ENCODE data around the gene PIK3AP1. TPM values are rescaled to one million over a fixed set of nuclear protein-coding genes. Genes with fewer than 3 reads are reported as not detected.
"Not testable (repeated sequence)": the region's sequence is repeated elsewhere in the genome, so short reads cannot be mapped to it uniquely, and the experiment has no call there.

Gene PIK3AP1
- total and polyA plus RNA-seq, 2 experiments from 2014 or later: not detected

- Histone ChIP-seq H3K4me1 (ENCODE audit: insufficient read depth) (peaks cover 5% of the 10 kb centered on the region; the same call in 1 of the 2 replicates), H3K4me2 (ENCODE audit: unreplicated experiment) (no peak overlapping the region), H3K4me3 (no peak overlapping the region), H3F3A (ENCODE audit: insufficient read depth) (no peaks in the 10 kb centered on the region), H3K9ac (no peak overlapping the region), H3K27ac (no peak overlapping the region), H2AFZ (no peak overlapping the region), H3K79me2 (ENCODE audit: insufficient read depth) (no peaks in the 10 kb centered on the region), H4K20me1 (ENCODE audit: insufficient read depth) (no peaks in the 10 kb centered on the region), H3K9me3 (ENCODE audit: low read depth) (no peaks in the 10 kb centered on the region), H3K27me3 (replicated peaks; ENCODE audit: insufficient read depth) (no peaks in the 10 kb centered on the region), H3K9me2 (ENCODE audit: insufficient read depth) (no peaks in the 10 kb centered on the region), H3K36me3 (ENCODE audit: low read depth) (no peaks in the 10 kb centered on the region)
- in situ Hi-C loops (cut with MboI): no loop called here
- DNase-seq: no peak
- 58% methylated on average over 4 of the region's 4 CpGs for WGBS, 2 experiments (ENCODE audit: low coverage in 1 of 2, low lambda C conversion rate in 2 of 2, missing lambda C conversion rate in 2 of 2)
- TF ChIP-seq EZH2 (IDR thresholded peaks at IDR 0.05; ENCODE audit: insufficient read depth, poor library complexity, severe bottlenecking): no peak
- no peak for TF ChIP-seq EZH2phosphoT487 (IDR thresholded peaks at IDR 0.05; ENCODE audit: insufficient read depth, low read depth)
These were observed 35.5 kb downstream of the PIK3AP1 start for GRCh38 chr10:96684826-96685225.

- DNase-seq: no peak
These were observed 36.6 kb downstream of the PIK3AP1 start for GRCh38 chr10:96683710-96684109.

GRCh38 chr10:96683065-96683464 is 37.2 kb downstream of the PIK3AP1 start:
- TF ChIP-seq EZH2phosphoT487 (IDR thresholded peaks at IDR 0.05; ENCODE audit: insufficient read depth, low read depth) (no peak), EZH2 (IDR thresholded peaks at IDR 0.05; ENCODE audit: insufficient read depth, poor library complexity, severe bottlenecking) (no peak)
- Histone ChIP-seq H3K79me2 (ENCODE audit: insufficient read depth) (no peaks in the 10 kb centered on the region), H3K9me2 (ENCODE audit: insufficient read depth) (no peaks in the 10 kb centered on the region), H3K4me1 (ENCODE audit: insufficient read depth) (peaks cover 5% of the 10 kb centered on the region; the same call in 1 of the 2 replicates), H3K36me3 (ENCODE audit: low read depth) (no peaks in the 10 kb centered on the region), H2AFZ (no peak overlapping the region), H3K9me3 (ENCODE audit: low read depth) (no peaks in the 10 kb centered on the region), H3K4me2 (ENCODE audit: unreplicated experiment) (peak overlapping the region; percentile 23), H3K4me3 (no peak overlapping the region), H3K27me3 (replicated peaks; ENCODE audit: insufficient read depth) (no peaks in the 10 kb centered on the region), H3F3A (ENCODE audit: insufficient read depth) (no peaks in the 10 kb centered on the region), H3K27ac (no peak overlapping the region), H4K20me1 (ENCODE audit: insufficient read depth) (no peaks in the 10 kb centered on the region), H3K9ac (no peak overlapping the region)
- WGBS, 2 experiments (ENCODE audit: low coverage in 1 of 2, low lambda C conversion rate in 2 of 2, missing lambda C conversion rate in 2 of 2): 61 to 72% methylated on average over 2 of the region's 2 CpGs
- in situ Hi-C loops (cut with MboI): no loop called here
- DNase-seq: peak; percentile 65

More at GRCh38 chr10:96683710-96684109, 36.6 kb downstream of the PIK3AP1 start:
- Histone ChIP-seq H3K9me3 (ENCODE audit: low read depth) (no peaks in the 10 kb centered on the region), H3K4me3 (no peak overlapping the region), H2AFZ (no peak overlapping the region), H3K4me1 (ENCODE audit: insufficient read depth) (peaks cover 5% of the 10 kb centered on the region; the same call in 1 of the 2 replicates), H3K27ac (no peak overlapping the region), H4K20me1 (ENCODE audit: insufficient read depth) (no peaks in the 10 kb centered on the region), H3K27me3 (replicated peaks; ENCODE audit: insufficient read depth) (no peaks in the 10 kb centered on the region), H3K9ac (no peak overlapping the region), H3K9me2 (ENCODE audit: insufficient read depth) (no peaks in the 10 kb centered on the region), H3K79me2 (ENCODE audit: insufficient read depth) (no peaks in the 10 kb centered on the region), H3K36me3 (ENCODE audit: low read depth) (no peaks in the 10 kb centered on the region), H3F3A (ENCODE audit: insufficient read depth) (no peaks in the 10 kb centered on the region), H3K4me2 (ENCODE audit: unreplicated experiment) (no peak overlapping the region)
- in situ Hi-C loops (cut with MboI): no loop called here
- TF ChIP-seq EZH2 (IDR thresholded peaks at IDR 0.05; ENCODE audit: insufficient read depth, poor library complexity, severe bottlenecking): no peak
- no peak for TF ChIP-seq EZH2phosphoT487 (IDR thresholded peaks at IDR 0.05; ENCODE audit: insufficient read depth, low read depth)
- 18 to 26% methylated on average over 2 of the region's 2 CpGs for whole genome bisulfite sequencing, 2 experiments (ENCODE audit: low coverage in 1 of 2, low lambda C conversion rate in 2 of 2, missing lambda C conversion rate in 2 of 2)

GRCh38 chr10:96681524-96681923 is 38.8 kb downstream of the PIK3AP1 start:
- TF ChIP-seq EZH2 (IDR thresholded peaks at IDR 0.05; ENCODE audit: insufficient read depth, poor library complexity, severe bottlenecking) (no peak), EZH2phosphoT487 (IDR thresholded peaks at IDR 0.05; ENCODE audit: insufficient read depth, low read depth) (no peak)
- H3F3A ChIP-seq (ENCODE audit: insufficient read depth): no peaks in the 10 kb centered on the region
- no peaks in the 10 kb centered on the region for H4K20me1 ChIP-seq (ENCODE audit: insufficient read depth)
- H3K9ac ChIP-seq: no peak overlapping the region
- in situ Hi-C loops (cut with MboI): no loop called here
- DNase-seq: no peak
- no peaks in the 10 kb centered on the region for H3K36me3 ChIP-seq (ENCODE audit: low read depth)
- H2AFZ ChIP-seq: no peak overlapping the region
- H3K27me3 ChIP-seq (replicated peaks; ENCODE audit: insufficient read depth): no peaks in the 10 kb centered on the region
- H3K79me2 ChIP-seq (ENCODE audit: insufficient read depth): no peaks in the 10 kb centered on the region
- H3K9me2 ChIP-seq (ENCODE audit: insufficient read depth): no peaks in the 10 kb centered on the region
- 37 to 39% methylated on average over 3 of the region's 3 CpGs for WGBS, 2 experiments (ENCODE audit: low coverage in 1 of 2, low lambda C conversion rate in 2 of 2, missing lambda C conversion rate in 2 of 2)
- H3K4me1 ChIP-seq (ENCODE audit: insufficient read depth): peaks cover 5% of the 10 kb centered on the region; the same call in 1 of the 2 replicates
- no peaks in the 10 kb centered on the region for H3K9me3 ChIP-seq (ENCODE audit: low read depth)
- no peak overlapping the region for H3K27ac ChIP-seq
- H3K4me2 ChIP-seq (ENCODE audit: unreplicated experiment): no peak overlapping the region
- H3K4me3 ChIP-seq: no peak overlapping the region

GRCh38 chr10:96680463-96680862 is 39.9 kb downstream of the PIK3AP1 start:
- H3K9me3 ChIP-seq (ENCODE audit: low read depth); H2AFZ ChIP-seq; H3K4me1 ChIP-seq (ENCODE audit: insufficient read depth); H3K9ac ChIP-seq; H4K20me1 ChIP-seq (ENCODE audit: insufficient read depth); H3K9me2 ChIP-seq (ENCODE audit: insufficient read depth); H3K4me3 ChIP-seq; H3K4me2 ChIP-seq (ENCODE audit: unreplicated experiment); in situ Hi-C loops (cut with MboI); H3K27ac ChIP-seq; H3K27me3 ChIP-seq (replicated peaks; ENCODE audit: insufficient read depth); H3K36me3 ChIP-seq (ENCODE audit: low read depth); DNase-seq; H3K79me2 ChIP-seq (ENCODE audit: insufficient read depth); H3F3A ChIP-seq (ENCODE audit: insufficient read depth): not testable (repeated sequence)
- WGBS, 2 experiments (ENCODE audit: low coverage in 1 of 2, low lambda C conversion rate in 2 of 2, missing lambda C conversion rate in 2 of 2): 0 to 12% methylated on average over 1 of the region's 1 CpG
